G401.6 (cell line): ENCODE data around the gene SELENOO.

Experiments
- FAIRE-seq: peaks from 2 replicates; lab custom pipeline; 2012; peaks lifted over from hg19 to GRCh38; lab: Jason Lieb, UNC

Gene SELENOO

DNA sequence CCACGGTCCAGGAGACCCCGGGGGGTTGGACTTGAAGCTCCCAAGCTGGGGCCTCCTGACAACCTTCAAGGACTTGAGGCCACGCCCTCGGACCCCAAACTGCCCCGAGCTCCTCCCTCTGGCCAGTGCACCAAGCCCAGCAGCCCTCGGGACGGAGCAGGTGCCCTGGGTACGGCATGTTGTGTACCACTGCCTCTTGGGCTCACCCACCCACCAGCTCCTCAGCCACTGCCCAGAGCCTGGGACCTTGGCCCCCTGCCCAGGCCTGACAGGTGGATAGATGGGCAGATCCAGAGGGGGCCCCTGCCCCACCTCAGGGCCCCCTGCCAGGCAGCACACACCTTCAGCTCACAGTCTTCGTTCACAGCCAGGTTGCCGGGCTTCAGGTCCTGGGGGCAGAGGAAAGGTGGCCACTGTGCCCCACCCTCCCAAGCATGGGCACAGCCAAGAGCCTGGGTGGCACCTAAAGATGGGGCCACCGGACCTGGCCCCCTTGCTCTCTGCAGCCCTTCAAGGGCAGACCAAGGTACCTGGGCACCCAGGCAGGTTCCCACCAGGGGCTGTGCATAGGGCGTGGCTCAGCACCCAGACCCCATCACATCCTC is 55.5 kb downstream of the SELENOO start:
- FAIRE-seq = no peak

DNA sequence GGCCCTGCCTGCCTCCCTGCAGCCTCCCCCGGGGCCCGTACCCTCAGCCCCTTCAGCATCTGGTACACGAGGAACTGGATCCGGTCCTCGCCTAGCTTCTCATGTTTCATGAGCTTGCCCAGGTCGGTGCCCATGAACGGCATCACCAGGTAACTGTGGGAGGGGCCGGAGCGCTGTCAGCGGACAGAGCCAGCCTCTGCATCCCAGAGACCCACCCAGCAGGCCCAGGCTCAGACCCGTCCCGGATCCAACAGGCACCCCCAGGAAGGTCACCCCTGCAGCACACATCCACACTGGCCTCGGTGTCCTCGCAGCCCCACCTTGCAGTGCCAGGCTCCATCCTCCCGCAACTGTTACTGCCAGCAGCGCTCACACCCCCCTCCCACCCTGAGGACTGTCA is 56.2 kb downstream of the SELENOO start:
- no peak for FAIRE-seq

DNA sequence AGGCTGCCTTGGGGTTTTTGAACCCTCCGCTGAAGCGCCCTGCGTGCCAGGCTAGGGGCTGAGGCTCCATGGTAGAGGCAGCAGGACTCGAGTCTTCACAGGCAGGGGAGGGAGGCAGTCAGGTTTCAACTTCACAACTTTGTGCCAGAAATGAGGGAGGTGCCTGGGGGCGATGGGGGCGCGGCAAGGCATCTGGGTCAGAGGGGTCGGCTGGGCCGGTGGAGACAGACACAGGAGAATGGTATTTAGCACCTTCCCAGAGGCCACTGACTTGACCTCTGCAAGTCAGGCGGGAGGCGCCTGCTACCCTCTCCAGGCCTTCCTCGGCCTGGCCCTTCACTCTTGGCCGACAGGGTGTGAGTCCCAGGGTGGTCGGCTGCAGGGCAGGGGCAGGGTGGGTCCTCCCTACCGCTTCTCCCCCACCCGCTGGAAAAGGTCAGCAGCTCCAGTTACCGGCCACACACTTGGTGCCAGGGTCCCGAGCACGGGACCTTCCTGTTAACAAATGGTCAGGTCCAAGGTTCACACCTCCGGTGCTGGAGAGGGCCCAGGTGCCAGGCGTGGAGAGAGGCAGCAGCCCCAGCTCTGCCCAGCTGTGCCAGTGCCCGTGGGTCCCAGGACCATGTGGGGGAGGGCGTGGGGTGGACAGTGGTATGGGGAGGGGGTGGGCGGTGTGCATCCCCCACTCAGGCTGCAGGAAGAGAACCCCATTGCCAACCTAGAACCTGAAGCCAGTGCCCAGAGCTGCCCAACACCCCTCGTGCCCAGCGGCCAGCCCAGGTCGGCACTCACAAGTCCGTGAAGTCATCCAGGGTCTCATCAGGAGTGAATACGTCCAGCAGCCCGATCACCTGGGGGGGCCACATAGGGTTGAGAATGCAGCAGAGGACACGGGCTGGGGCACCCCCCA is 56.9 kb downstream of the SELENOO start:
- no peak for FAIRE-seq

DNA sequence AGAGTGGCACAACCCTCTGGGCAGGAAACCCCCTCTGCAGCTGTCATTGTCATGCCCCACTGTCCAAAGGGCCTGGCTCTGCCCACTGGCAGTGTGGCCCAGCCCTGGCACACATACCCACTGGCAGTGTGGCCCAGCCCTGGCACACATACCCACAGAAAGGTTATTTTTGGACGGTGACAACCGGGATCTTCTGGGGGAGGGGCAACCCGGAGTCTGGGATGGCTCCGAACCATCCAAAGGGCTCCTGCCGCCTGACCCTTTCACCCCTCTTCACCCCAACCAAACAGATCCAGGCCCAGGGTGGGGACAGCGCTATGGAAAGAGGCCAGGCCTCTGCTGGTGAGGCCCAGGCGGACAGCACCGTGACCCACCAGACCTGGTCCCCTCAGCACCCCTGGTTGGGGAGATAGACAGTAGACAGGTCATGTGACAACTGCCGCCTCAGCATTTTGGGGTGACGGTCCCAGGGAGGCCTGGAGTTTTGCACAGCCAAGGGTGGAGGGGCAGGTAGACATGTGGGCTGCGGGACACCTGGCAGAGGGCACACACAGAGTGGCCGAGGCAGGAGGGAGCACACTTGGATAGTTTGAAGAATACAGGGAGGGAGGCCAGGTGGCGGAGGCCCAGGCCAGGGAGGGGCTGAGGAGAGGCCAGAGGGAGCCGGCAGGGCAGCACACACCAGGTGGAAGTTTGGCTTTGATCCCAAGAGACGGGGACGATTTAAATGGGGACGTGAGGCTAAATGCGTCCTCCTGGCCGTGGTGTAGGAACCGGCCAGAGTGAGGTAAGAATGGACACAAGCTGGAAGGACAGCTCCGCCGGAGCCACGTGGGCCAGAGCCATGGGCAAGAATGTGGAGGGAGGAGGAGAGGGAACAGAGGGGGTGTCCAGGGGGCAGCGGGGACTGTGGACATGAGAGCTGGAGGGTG is 57.8 kb downstream of the SELENOO start:
- no peak for FAIRE-seq

DNA sequence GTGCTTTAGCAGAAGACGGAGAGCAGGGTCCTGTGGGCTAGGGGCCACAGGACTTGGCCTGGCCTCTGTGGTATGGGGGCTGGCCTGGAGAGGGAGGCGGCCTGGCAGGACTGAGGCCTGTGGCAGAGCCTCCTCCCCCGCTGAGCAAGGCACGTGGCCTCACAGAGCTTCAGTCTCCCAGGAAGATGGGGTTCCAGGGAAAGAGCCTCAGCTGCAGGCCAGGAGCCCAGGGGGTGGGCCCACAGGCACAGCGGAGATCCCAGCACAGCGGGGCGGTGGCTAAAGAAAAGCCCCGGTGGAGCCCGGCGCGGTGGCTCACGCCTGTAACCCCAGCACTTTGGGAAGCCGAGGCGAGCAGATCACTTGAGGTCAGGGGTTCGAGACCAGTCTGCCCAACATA is 58.5 kb downstream of the SELENOO start:
- no peak for FAIRE-seq

DNA sequence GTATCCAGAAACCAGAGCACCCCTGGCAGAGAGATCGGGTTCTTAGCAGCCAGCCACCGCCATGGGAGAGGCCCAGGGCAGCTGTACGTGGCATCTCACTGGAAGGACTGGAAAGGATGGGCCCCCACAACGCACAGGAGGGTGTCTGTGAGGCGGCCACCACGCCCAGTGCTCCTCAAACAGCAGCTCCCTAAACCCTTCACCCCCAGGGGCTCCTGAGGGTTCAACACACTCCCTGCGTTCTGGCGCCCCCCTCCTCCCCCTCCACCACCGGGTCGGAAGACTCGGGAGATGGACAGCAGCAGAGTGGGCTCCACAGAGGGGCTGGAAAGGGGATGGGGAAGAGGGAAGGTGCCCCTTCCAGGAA is 59.6 kb downstream of the SELENOO start:
- no peak for FAIRE-seq

DNA sequence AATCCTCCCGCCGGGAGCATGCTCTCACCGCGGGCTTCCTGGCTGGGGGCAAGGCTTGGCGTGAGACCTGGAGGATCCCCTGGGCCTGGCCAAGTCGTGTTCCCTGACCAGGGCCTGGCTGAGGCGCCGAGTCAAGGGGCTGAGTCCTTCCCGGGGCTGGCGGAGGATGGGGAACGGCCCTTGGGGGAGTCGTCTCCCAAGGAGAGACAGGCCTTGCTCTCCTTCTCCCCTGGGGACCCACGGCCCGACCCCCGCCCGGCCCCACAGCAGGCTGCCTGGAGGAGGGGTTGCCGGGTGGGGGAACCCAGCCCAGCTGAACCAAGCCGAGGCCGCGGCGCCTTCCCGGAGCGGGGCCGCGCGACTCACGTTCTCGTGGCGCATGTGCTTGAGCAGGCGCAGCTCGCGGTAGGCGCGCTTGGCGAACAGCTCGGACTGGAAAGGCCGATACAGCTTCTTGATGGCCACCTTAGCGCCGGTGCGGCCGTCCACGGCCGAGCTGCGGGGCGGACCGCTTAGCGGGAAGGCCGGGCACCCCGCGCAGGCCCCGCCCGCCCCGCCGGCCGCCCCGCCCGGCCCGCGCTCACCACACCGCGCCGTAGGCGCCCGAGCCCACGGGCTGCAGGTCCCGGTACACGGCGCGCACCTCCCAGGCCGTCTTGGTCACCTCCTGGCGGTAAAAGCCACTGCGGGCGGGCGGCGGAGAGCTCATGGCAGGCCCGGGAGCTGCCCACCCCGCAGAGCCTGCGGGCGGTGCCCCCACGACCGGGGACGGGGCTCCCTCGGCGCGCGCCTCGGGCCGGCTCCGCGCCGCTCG is 60.2 kb downstream of the SELENOO start:
- FAIRE-seq = no peak

DNA sequence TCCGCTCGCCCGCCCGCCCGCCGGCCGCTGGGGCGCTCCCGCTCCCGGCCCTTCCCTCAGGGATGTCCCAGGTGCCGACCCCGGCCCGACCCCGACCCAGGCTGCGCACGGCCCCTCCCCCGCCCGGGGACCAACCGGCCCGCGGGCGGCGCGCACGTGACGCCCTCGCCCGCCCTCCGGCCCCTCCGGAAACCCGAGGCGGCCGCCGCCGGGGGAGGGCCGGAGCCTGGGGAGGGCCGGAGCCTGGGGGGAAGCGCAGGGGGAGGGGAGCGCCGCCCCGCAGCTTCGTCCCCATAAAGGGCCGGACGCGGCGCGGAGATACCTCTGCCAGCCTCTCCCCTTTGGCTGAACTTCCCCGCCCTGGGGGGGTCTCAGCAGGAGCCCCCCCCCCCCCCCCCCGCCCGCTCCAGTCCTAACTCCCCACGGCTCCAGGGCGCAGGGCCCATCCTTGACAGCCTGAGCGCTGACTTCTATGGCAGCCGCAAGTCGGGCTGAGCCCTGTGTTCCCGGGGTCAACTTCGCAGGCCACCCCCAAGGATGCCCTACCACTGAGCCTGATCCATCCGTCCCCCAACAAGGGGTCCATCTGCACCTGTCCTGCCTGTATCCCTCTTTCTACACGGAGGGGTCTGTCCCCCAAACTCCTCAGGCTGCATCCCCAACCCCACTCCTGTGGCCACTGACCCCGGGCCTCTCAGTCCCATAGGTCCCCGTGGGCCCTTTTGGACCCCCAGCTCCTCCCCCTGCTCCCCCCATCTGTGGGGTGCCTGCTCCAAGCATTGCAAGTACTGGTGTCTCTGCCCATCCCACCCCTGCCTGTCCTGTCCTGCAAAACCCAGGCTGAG is 61.0 kb downstream of the SELENOO start, which contains the start of gene MAPK12:
MAPK12 (minus strand) TSS at position 69 of the 845 bp plus-strand sequence. CDS start 174 bp downstream, outside the sequence.
- no peak for FAIRE-seq

DNA sequence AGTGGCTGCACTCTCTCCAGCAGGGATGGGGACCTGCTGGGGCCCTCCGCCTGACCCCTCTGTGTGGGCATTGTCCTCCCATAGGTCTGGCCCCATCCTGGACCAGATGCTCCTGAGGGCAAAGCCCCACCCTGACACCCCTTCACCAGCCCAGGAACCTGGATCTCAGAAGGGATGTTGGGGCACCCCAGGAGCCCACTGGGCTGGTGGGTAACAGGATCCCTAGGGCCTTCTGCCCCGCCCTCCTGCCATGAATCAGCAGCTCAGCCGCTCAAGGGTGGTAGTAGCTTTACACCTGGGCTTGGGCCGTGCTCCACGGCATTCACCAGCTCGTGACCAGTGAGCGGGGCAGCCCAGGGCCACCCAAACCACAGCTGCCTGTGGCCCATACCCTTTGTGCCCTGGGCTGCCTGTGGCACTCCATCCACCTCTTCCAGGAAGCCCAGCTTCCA is 61.7 kb downstream of the SELENOO start:
- no peak for FAIRE-seq

DNA sequence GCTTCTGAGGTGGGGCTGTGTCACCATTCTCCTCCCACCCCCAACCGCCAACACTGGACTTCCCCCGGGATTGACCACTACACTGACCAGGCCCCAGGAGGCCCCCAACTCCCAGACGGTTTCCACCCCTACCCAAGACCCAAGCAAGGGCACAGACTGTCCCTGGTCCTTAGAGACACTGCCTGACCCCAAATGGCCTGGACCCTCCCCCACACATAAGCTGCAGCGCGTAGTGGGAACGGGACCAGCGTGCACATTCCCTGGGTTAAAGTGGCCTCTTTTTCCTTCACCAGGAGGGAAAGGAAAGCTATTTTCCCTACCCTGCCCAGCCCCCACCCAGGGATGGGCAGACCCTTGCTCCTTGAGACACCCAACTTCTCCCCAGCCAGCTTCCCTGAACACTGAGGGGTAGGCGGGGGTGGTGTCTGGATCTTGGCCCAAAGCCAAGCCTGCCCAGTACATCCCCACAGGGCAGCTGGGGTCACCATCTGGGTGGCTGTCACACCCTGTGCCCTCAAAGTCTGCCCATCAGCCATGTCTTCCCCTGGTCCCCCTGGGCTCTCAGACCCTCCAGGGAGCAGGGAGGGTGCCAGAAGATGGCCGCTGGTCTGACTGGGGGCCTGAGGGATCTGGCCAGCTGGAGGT is 62.3 kb downstream of the SELENOO start:
- no peak for FAIRE-seq

DNA sequence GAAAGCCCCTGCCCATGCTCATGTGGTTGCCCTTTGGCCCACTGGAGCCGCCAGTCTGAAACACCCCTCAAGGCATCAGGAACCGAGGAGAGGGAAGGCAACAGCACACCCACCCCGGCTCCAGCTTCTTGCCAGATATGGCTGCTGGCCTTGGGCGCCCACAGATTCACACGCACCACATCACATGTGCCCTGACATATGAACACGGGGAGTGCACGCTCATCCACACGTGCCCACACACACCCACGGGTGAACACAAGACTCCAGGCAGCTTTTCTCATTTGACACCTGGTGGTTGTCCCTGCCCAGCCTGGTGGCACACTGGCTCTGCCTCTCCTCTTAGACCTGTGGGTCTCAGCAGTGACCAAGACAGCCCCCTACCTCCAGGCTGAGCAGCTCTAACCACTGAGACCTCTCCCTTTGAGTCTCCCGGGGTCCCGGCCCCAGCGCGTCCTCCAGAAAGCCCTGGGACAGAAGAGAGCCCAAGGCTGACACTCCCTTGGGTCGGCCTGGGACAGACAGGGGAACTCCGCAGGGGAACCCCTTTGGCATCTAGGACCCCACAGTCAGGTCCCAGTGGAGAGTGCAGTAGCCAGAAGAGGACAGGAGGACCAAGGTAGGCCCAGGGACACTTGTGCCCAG is 63.4 kb downstream of the SELENOO start:
- no peak for FAIRE-seq

DNA sequence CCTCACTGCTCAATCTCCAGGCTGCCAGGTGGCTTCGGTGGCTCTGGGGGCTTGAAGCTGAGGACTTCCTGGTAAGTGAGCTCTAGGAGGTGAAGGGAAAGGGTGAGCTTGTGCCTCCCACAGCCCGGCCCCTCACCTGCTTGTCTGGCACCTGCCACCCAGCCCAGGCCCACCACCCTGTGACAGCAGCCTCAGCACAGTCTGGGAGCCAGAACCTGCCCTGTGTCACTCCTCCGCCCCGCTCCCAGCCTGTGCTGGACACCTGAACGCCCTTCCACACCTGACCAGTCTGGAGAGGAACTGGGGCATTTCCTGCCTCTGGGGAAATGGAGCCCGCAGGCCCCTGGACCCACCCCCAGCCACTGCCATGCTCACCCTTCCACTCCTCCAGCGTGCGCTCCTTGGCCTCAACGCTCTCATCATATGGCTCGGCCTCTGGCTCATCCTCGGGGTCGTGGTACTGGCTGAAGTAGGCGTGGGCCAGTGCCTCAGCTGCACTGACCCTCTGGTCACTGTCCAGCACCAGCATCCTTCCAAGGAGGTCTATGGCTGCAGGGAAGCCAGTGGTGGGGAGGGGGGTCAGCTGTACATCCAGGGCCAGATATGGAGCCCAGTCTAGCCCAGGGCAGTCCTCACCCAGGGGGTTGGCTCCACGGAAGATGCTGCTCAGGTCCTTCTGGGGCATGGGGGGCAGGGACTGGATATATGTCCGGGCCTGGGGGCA is 64.3 kb downstream of the SELENOO start:
- no peak for FAIRE-seq

DNA sequence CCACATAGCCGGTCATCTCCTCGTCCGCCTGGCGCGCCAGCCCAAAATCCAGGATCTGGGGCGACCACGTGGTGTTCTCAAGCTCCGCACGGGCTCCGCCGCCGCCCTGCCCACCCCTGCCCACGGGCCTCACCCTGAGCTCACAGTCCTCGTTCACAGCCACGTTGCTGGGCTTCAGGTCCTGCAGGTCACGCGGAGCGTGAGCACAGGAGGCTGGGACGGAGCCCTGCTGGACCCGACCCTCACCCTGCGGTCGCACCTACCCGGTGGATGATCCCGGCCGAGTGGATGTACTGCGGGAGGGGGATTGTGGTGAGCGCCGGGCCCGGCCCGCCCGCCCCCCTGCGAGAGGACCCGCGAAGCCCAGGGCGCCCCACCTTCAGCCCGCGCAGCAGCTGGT is 66.2 kb downstream of the SELENOO start:
- no peak for FAIRE-seq
